ENCODE measurements around the gene AIPL1. TPM values are rescaled to one million over a fixed set of nuclear protein-coding genes. Genes with fewer than 3 reads are reported as not detected.

Gene AIPL1
- polyA plus RNA-seq, 12 donors = not detected

- DNase-seq = no peak
Observed at GRCh38 chr17:6467567-6467966, 32.6 kb upstream of the AIPL1 start.

- no peak for DNase-seq
Observed at GRCh38 chr17:6465206-6466003, 30.5 kb upstream of the AIPL1 start.

GRCh38 chr17:6464446-6465041 lies 29.6 kb upstream of the AIPL1 start:
- DNase-seq = no peak

GRCh38 chr17:6463616-6464445 lies 28.9 kb upstream of the AIPL1 start:
- DNase-seq = no peak

- DNase-seq = no peak
Observed at GRCh38 chr17:6462692-6463091, 27.8 kb upstream of the AIPL1 start.

GRCh38 chr17:6461792-6462524 lies 27.0 kb upstream of the AIPL1 start:
- DNase-seq = no peak

- no peak for DNase-seq
Observed at GRCh38 chr17:6461246-6461645, 26.3 kb upstream of the AIPL1 start.

GRCh38 chr17:6460531-6461161 lies 25.7 kb upstream of the AIPL1 start:
- DNase-seq = no peak

GRCh38 chr17:6458460-6458950 lies 23.6 kb upstream of the AIPL1 start:
- no peak for DNase-seq

GRCh38 chr17:6457688-6458459 lies 23.0 kb upstream of the AIPL1 start:
- DNase-seq = no peak

- DNase-seq = no peak
Observed at GRCh38 chr17:6456914-6457687, 22.2 kb upstream of the AIPL1 start.

- no peak for DNase-seq
Observed at GRCh38 chr17:6456321-6456720, 21.4 kb upstream of the AIPL1 start.

- DNase-seq = peak; percentile 33
Observed at GRCh38 chr17:6455321-6455705, 20.4 kb upstream of the AIPL1 start.

GRCh38 chr17:6454495-6455320 lies 19.8 kb upstream of the AIPL1 start:
- DNase-seq = no peak

GRCh38 chr17:6453279-6454024 lies 18.5 kb upstream of the AIPL1 start:
- DNase-seq = no peak

- no peak for DNase-seq
Observed at GRCh38 chr17:6452471-6453266, 17.7 kb upstream of the AIPL1 start.
